Type B pancreatic cell (in vitro differentiated cells): ENCODE results near the gene DNAJC27. TPM values are rescaled to one million over a fixed set of nuclear protein-coding genes. Genes with fewer than 3 reads are reported as not detected.

Experiments used
- DNase-seq: peaks from one replicate; pipeline ENCODE4 v3.0.0; 2021; ENCODE audit warnings: mixed read lengths; ENCODE audit not compliant: unreplicated experiment; ENCODE audit errors: extremely low spot score
- H3K27ac Mint-ChIP-seq: 2 replicates; pipeline ENCODE4 v1.8.0; 2021; ENCODE audit warnings: mild to moderate bottlenecking, mixed read lengths
- H3K27me3 Mint-ChIP-seq: 2 replicates; pipeline ENCODE4 v1.8.0; 2021; ENCODE audit warnings: mixed read lengths
- H3K36me3 Mint-ChIP-seq: 2 replicates; pipeline ENCODE4 v1.8.0; 2021; ENCODE audit warnings: mixed read lengths
- H3K4me1 Mint-ChIP-seq: one replicate; pipeline ENCODE4 v1.8.0; 2021; ENCODE audit warnings: mixed read lengths; ENCODE audit not compliant: unreplicated experiment
- H3K4me3 Mint-ChIP-seq: 2 replicates; pipeline ENCODE4 v1.8.0; 2021; ENCODE audit warnings: mild to moderate bottlenecking, mixed read lengths
- H3K9me3 Mint-ChIP-seq: 2 replicates; pipeline ENCODE4 v1.8.0; 2021; ENCODE audit warnings: mixed read lengths
- CTCF ChIP-seq: fragments of 200-600 bp; sonication (generic); conservative IDR thresholded peaks from 2 replicates; pipeline ENCODE4 v1.5.0; 2021; ENCODE audit warnings: antibody characterized with exemption, mild to moderate bottlenecking
- total RNA-seq: library from RNA; stranded (reverse); gene quantifications from 2 replicates; pipeline ENCODE4 v1.2.1, GENCODE V29; 2021; ENCODE audit warnings: low replicate concordance

DNAJC27 gene
- total RNA-seq, 1 donor from 2014 or later, result 7.5 TPM

- TF ChIP-seq CTCF, result no peak
- peaks cover 14% of the 10 kb centered on the region for H3K27me3 Mint-ChIP-seq
These were observed 51.5 kb downstream of the DNAJC27 start, which contains the start of gene ADCY3 for GRCh38 chr2:24920098-24920808. TSS of gene ADCY3 (minus strand) at chr2:24920237. CDS start at chr2:24918987, 1,250 bp downstream.

GRCh38 chr2:24919506-24920097, 52.2 kb downstream of the DNAJC27 start:
- Mint-ChIP-seq H3K4me3 (peak overlapping the region; percentile 90), H3K27ac (peak overlapping the region; percentile 87)
- TF ChIP-seq CTCF, result no peak

More at GRCh38 chr2:24920098-24920808, 51.5 kb downstream of the DNAJC27 start, which contains the start of gene ADCY3:
- Mint-ChIP-seq H3K9me3 (no peaks in the 10 kb centered on the region), H3K36me3 (peaks cover 7% of the 10 kb centered on the region), H3K4me1 (peaks cover 20% of the 10 kb centered on the region), H3K27ac (peak within 1 kb of the TSS; percentile 87), H3K4me3 (peak within 1 kb of the TSS; percentile 90)
- DNase-seq, result no peak

GRCh38 chr2:24919037-24919505, 52.7 kb downstream of the DNAJC27 start:
- peaks cover 7% of the 10 kb centered on the region for H3K36me3 Mint-ChIP-seq
- peak overlapping the region; percentile 90 for H3K4me3 Mint-ChIP-seq
- TF ChIP-seq CTCF, result no peak
- DNase-seq, result no peak
- H3K27ac Mint-ChIP-seq, result peak overlapping the region; percentile 87
- H3K27me3 Mint-ChIP-seq, result peaks cover 14% of the 10 kb centered on the region
- H3K4me1 Mint-ChIP-seq, result peaks cover 20% of the 10 kb centered on the region
- H3K9me3 Mint-ChIP-seq, result no peaks in the 10 kb centered on the region

More at GRCh38 chr2:24919506-24920097, 52.2 kb downstream of the DNAJC27 start:
- no peaks in the 10 kb centered on the region for H3K9me3 Mint-ChIP-seq
- H3K36me3 Mint-ChIP-seq, result peaks cover 7% of the 10 kb centered on the region
- peaks cover 20% of the 10 kb centered on the region for H3K4me1 Mint-ChIP-seq
- DNase-seq, result no peak
- peaks cover 14% of the 10 kb centered on the region for H3K27me3 Mint-ChIP-seq

GRCh38 chr2:24918326-24919036, 53.3 kb downstream of the DNAJC27 start:
- Mint-ChIP-seq H3K27me3 (peaks cover 10% of the 10 kb centered on the region), H3K4me3 (peak overlapping the region; percentile 90), H3K9me3 (no peaks in the 10 kb centered on the region), H3K36me3 (peaks cover 7% of the 10 kb centered on the region), H3K4me1 (peaks cover 15% of the 10 kb centered on the region), H3K27ac (no peak overlapping the region)
- no peak for DNase-seq
- no peak for TF ChIP-seq CTCF

GRCh38 chr2:24917731-24918325, 53.9 kb downstream of the DNAJC27 start:
- Mint-ChIP-seq H3K27ac (no peak overlapping the region), H3K9me3 (no peaks in the 10 kb centered on the region), H3K36me3 (peaks cover 7% of the 10 kb centered on the region), H3K4me1 (peaks cover 20% of the 10 kb centered on the region), H3K27me3 (peaks cover 9% of the 10 kb centered on the region), H3K4me3 (peak overlapping the region; percentile 90)
- no peak for TF ChIP-seq CTCF
- DNase-seq, result no peak
